Lower leg skin (tissue), 3 donors: ENCODE measurements around the gene TOX2.

Experiments
- CTCF ChIP-seq, 3 donors: fragments of 450-650 bp; IDR thresholded peaks; one replicate each; pipeline ENCODE4 v1.5.1; 2016; ENCODE audit warnings: antibody characterized with exemption in 3 of 3, mild to moderate bottlenecking in 3 of 3, moderate library complexity in 2 of 3
- POLR2A ChIP-seq, 2 donors: fragments of 450-650 bp; IDR thresholded peaks; one replicate each; pipeline ENCODE4 v1.6.1; 2016 to 2017; ENCODE audit warnings: antibody characterized with exemption in 2 of 2, mild to moderate bottlenecking in 1 of 2, moderate library complexity in 1 of 2

GRCh38 chr20:44073011-44073674 lies 158.5 kb downstream of the TOX2 start:
- TF ChIP-seq POLR2A (IDR thresholded peaks at IDR 0.05) (no peak), CTCF (IDR thresholded peaks at IDR 0.05) (no peak)
